Measurements from ENCODE around the gene MUC6.

The MUC6 gene

GRCh38 chr11:1042626-1043562 lies 6.4 kb upstream of the MUC6 start (continued):
- TF ChIP-seq, protein P1, sequence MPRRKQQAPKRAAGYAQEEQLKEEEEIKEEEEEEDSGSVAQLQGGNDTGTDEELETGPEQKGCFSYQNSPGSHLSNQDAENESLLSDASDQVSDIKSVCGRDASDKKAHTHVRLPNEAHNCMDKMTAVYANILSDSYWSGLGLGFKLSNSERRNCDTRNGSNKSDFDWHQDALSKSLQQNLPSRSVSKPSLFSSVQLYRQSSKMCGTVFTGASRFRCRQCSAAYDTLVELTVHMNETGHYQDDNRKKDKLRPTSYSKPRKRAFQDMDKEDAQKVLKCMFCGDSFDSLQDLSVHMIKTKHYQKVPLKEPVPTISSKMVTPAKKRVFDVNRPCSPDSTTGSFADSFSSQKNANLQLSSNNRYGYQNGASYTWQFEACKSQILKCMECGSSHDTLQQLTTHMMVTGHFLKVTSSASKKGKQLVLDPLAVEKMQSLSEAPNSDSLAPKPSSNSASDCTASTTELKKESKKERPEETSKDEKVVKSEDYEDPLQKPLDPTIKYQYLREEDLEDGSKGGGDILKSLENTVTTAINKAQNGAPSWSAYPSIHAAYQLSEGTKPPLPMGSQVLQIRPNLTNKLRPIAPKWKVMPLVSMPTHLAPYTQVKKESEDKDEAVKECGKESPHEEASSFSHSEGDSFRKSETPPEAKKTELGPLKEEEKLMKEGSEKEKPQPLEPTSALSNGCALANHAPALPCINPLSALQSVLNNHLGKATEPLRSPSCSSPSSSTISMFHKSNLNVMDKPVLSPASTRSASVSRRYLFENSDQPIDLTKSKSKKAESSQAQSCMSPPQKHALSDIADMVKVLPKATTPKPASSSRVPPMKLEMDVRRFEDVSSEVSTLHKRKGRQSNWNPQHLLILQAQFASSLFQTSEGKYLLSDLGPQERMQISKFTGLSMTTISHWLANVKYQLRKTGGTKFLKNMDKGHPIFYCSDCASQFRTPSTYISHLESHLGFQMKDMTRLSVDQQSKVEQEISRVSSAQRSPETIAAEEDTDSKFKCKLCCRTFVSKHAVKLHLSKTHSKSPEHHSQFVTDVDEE (CRISPR knock-in tag; IDR thresholded peaks at IDR 0.05) = no peak
- TF ChIP-seq POU6F1 (CRISPR knock-in tag; IDR thresholded peaks at IDR 0.05; ENCODE audit: borderline replicate concordance, low read depth) = no peak

- TF ChIP-seq CSRNP3 (CRISPR knock-in tag; IDR thresholded peaks at IDR 0.05) = no peak
- no peak for TF ChIP-seq POU6F1 (CRISPR knock-in tag; IDR thresholded peaks at IDR 0.05; ENCODE audit: borderline replicate concordance, low read depth)
- TF ChIP-seq CSDC2 (CRISPR knock-in tag; IDR thresholded peaks at IDR 0.05) = no peak
- TF ChIP-seq, protein P1 (CRISPR knock-in tag; IDR thresholded peaks at IDR 0.05) = no peak
- TF ChIP-seq PPARA (CRISPR knock-in tag; IDR thresholded peaks at IDR 0.05; ENCODE audit: borderline replicate concordance) = no peak
- TF ChIP-seq ESRRG (CRISPR knock-in tag; IDR thresholded peaks at IDR 0.05) = no peak
- no peak for TF ChIP-seq TOX (CRISPR knock-in tag; IDR thresholded peaks at IDR 0.05; ENCODE audit: borderline replicate concordance)
- no peak for TF ChIP-seq ISL1 (CRISPR knock-in tag; IDR thresholded peaks at IDR 0.05)
- no peak for ATAC-seq
Measured at GRCh38 chr11:1041936-1042608, 5.6 kb upstream of the MUC6 start.

DNA sequence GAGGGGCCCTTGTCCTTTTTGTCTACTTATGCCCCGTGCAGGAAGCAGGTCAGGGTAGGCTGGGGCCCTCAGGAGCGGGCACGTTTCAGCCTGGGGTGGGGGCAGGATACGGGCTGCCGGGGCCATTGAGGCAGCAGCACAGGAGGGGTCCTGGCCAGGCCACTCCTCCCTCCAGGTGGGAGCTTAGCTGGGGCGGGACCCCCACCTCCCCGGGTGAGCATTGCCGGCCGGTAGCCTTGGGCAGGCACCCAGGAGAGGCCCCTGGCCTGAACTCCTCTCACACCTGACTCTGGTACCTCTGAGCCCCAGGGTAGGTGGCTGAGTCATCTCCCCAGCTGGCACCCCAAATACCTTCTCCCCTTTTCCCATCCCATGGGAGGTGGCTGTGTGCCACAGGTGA lies 5.0 kb upstream of the MUC6 start:
- TF ChIP-seq GLIS3 (CRISPR knock-in tag; IDR thresholded peaks at IDR 0.05) = no peak
- no peak for TF ChIP-seq ARNTL (CRISPR knock-in tag; IDR thresholded peaks at IDR 0.05; ENCODE audit: borderline replicate concordance, low read depth)
- no peak for TF ChIP-seq OSR1 (CRISPR knock-in tag; IDR thresholded peaks at IDR 0.05)
- no peak for TF ChIP-seq SNAI2 (CRISPR knock-in tag; IDR thresholded peaks at IDR 0.05)
- no peak for TF ChIP-seq ZFP30 (CRISPR knock-in tag; IDR thresholded peaks at IDR 0.05)
- no peak for ATAC-seq

DNA sequence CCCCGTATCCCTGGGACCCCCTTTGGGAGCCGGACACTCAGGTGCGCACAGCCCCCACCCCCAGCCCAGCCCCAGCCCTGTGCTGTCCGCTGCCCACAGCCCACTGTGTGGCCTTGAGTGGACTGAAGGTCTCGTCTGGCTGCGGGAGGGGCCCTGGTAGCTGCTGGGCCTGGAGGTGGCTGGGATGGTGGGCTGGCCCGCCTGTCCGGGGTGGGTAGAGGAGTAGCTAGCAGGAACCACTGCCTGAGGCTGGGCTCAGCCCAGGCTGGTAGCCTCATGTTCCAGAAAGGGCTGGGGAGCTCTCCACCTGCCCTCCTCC lies 4.6 kb upstream of the MUC6 start:
- ATAC-seq = no peak
- TF ChIP-seq RARB (CRISPR knock-in tag; IDR thresholded peaks at IDR 0.05) (no peak), SNAI2 (CRISPR knock-in tag; IDR thresholded peaks at IDR 0.05) (no peak)

Data from SK-N-SH treated with all-trans-retinoic acid at 6 μM for 48 hours (cell line).